ENCODE measurements around the gene GID8.

- no peak for TF ChIP-seq EZH2phosphoT487 (IDR thresholded peaks at IDR 0.05)
- no peak for TF ChIP-seq CTCF (IDR thresholded peaks at IDR 0.05)
These were observed 34.9 kb upstream of the GID8 start for GRCh38 chr20:62902926-62903615.

Measured in neural progenitor cell (in vitro differentiated cells).